GM21786 (cell line): ENCODE measurements around the gene UGT2B28.
"Not testable (repeated sequence)": the region's sequence is repeated elsewhere in the genome, so short reads cannot be mapped to it uniquely, and the experiment has no call there.

ENCODE experiments used
- ATAC-seq: cut with Tn5 transposase; IDR thresholded peaks from one replicate; pipeline ENCODE4 v1.9.1; 2021; ENCODE audit not compliant: unreplicated experiment

The UGT2B28 gene

GRCh38 chr4:69343114-69343513, 62.8 kb downstream of the UGT2B28 start:
- ATAC-seq, result not testable (repeated sequence)

DNA sequence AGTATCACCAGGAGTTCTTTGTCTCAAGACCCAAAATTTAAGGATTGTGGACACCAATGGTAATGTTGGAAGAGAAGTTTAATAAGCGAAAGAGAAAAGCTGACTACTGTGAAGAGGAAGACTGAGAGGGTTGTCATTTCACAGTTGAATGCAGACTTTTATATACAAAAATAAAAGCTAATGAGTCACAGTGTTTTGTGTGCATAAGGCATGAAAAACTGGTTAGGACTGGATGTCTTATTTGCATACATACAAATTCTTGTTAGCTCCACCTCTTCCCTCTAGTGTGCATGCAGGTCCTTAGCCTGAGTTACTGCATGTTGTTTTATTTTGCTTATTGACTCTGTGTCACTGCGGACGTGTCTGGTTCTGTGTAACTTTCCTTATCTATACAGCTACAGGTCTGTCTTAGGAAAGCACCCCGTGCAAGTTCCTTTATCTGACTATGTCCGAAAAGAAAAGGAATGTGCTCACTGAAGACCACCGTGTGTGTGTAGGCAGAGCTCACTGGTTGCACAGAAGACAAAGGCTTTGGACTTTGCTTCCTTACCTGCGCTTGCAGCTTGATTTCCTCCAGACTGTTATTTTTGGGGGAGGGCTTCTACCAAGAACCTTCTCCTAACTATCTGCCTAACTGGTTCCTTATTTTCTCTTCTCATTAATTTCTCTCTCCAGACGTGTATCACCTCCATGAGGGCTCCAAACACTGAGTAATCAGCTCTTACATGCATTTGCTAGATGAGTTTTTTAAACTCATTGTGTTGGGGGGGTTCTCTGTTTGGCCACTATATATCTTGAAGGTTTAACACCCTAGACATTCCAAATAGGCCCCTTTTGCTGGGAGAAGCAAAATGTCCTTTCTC, 63.5 kb downstream of the UGT2B28 start:
- not testable (repeated sequence) for ATAC-seq
